Limb (tissue), 2 donors: ENCODE results near the gene MATN4.

Experiments
- DNase-seq, 2 donors: peaks; one replicate each; pipeline ENCODE4 v3.0.0-alpha.2; 2016; ENCODE audit errors: extremely low spot score in 2 of 2

The MATN4 gene

GRCh38 chr20:45254383-45255262 is 53.5 kb downstream of the MATN4 start, which contains the start of gene SLPI:
Gene SLPI, minus strand, starts transcription at chr20:45254564. Its CDS starts 21 bp downstream, at chr20:45254543.
- DNase-seq = no peak

DNA sequence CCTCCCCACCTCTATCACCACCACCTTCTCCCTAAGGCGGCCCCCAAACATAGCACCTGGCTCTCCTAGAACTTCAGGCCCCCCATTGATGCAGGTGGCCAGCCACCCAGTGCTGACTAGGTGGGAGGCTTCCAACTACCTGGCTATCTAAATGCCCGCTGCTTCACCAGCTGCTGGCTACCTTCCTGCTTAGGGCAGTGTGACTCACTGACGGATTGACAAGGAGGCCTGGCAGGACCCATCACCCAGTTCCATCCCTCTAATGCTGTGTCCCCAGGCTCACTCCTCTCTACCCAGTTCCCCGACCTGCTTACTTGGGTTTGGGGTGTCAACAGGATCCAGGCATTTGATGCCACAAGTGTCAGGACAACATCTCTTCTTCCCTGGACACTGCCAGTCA is 54.8 kb downstream of the MATN4 start:
- DNase-seq = no peak

GRCh38 chr20:45251884-45252560 is 56.1 kb downstream of the MATN4 start:
- DNase-seq = no peak

- DNase-seq = no peak
These were observed 59.5 kb downstream of the MATN4 start for GRCh38 chr20:45248609-45249008.

DNA sequence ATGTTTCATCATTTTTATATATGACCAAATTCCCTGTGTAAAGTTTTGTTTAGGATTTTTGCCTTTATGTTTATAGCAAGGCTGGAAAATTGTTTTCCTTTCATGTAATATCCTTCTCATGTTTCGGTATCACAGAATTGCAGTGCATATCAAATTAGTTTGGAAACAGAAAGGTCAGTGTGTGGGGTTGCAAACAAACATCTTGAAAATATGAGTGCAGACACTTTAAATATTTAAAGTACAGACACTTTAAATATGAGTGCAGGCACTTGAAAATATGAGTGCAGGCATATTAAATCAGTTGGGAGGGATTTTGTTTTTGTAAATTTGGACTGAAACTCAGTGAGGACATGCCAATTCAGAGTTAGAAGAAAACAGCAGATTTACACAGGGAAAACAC is 60.2 kb downstream of the MATN4 start:
- no peak for DNase-seq

DNA sequence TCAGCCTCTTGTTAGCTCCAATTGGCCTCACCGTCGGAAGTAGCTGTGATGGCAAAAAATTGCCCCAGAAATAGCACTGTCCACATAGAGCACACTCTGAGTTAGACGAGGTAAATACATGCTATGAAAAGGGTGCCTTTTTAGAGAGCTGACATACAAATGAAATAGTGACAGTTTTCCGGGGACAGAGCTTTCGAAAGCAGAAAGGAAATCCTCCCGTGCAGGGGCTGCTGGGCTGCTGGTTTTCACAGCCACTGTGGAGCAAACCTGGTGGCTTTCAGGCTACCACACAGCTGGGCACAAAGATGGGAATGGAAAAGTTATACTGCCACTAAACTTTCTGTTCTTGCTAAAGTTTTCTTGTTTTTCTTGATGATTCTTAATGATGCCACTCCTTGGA is 62.0 kb downstream of the MATN4 start:
- DNase-seq = no peak
